ENCODE measurements around the gene IWS1. TPM values are rescaled to one million over a fixed set of nuclear protein-coding genes. Genes with fewer than 3 reads are reported as not detected.

The IWS1 gene
- total RNA-seq, 2 experiments from 2014 or later, result 57.0 to 57.1 TPM

DNA sequence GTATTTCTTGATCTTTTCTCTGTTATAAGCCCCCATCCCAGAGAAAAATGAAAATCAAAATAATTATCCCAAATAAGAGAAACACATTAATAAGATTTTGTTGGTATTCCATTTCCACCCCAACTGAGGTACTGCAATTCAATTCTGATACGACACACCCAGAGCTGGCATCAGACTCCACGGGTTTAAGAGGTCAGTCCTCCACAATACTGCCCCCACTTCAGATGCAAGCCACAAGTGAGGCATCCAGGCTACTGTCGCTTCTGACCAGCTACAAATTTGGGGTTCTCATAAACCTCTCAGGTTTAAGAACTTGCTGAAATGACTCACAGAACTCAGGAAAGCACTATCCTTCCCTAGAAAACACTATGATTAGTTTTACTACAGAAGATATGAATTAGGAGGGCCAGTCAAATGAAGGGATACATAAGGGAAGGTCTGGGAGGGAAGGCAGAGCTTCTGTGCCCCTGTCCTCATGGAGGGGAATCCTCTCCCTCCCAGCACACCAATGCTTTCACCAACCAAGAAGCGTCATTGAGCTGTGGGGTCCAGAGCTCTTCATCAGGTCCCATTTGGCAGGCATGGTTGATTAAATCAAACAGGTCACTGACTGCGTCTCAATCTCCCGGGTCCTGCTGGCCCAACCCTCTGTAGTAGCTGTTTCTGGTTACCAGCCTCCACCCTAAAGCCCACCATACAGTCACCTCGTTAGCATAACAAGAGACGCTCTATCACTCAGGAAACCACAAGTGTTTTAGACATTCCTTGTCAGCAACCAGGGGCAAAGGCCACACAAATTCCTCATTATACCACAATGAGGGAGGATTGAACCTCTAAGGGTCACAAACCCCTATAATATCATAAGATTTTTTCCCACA lies 46.2 kb downstream of the IWS1 start:
- Mint-ChIP-seq H3K27ac (no peak overlapping the region), H3K9me3 (peaks cover 8% of the 10 kb centered on the region), H3K36me3 (peaks cover 21% of the 10 kb centered on the region), H3K27me3 (no peaks in the 10 kb centered on the region), H3K4me1 (ENCODE audit: low read depth) (peaks cover 4% of the 10 kb centered on the region), H3K4me3 (no peak overlapping the region)
- no peak for DNase-seq
- ChIA-PET CTCF (interaction anchor here (0.7 to 3.7 kb wide), 38 partner anchors 8 to 412 kb away, joined by 3 to 37 read pairs (median 4); partner anchors contain the start of gene ERCC3), POLR2A (interaction anchor here (1.6 kb wide), 1 partner anchor 10 kb away, joined by 5 read pairs; no protein-coding TSS in a partner anchor)
- intact Hi-C loops (cut with micrococcal nuclease), result loop anchor here (1.0 to 2.0 kb wide), 3 partner anchors 125 to 283 kb away; no protein-coding TSS in a partner anchor

GRCh38 chr2:127479219-127479825 lies 47.0 kb downstream of the IWS1 start:
- ChIA-PET POLR2A (interaction anchor here (1.6 kb wide), 1 partner anchor 9 kb away, joined by 5 read pairs; no protein-coding TSS in a partner anchor), CTCF (interaction anchor here (0.6 to 3.7 kb wide), 46 partner anchors 9 to 444 kb away, joined by 3 to 37 read pairs (median 4); partner anchors contain the start of gene ERCC3)
- no peak for DNase-seq
- Mint-ChIP-seq H3K4me3 (no peak overlapping the region), H3K27me3 (no peaks in the 10 kb centered on the region), H3K36me3 (peaks cover 18% of the 10 kb centered on the region), H3K4me1 (ENCODE audit: low read depth) (no peaks in the 10 kb centered on the region), H3K27ac (no peak overlapping the region), H3K9me3 (peaks cover 8% of the 10 kb centered on the region)
- intact Hi-C loops (cut with micrococcal nuclease), result loop anchor here (1.0 to 2.0 kb wide), 3 partner anchors 125 to 282 kb away; no protein-coding TSS in a partner anchor

- POLR2A ChIA-PET, result no interaction called here
- no peak for DNase-seq
- intact Hi-C loops (cut with micrococcal nuclease), result no loop called here
These were observed 50.5 kb downstream of the IWS1 start for GRCh38 chr2:127475788-127476187.

GRCh38 chr2:127472268-127472667 lies 54.0 kb downstream of the IWS1 start:
- ChIA-PET CTCF (interaction anchor here (1.0 kb wide), 1 partner anchor 8 kb away, joined by 3 read pairs; no protein-coding TSS in a partner anchor), POLR2A (no interaction called here)
- no peaks in the 10 kb centered on the region for H3K4me1 Mint-ChIP-seq (ENCODE audit: low read depth)
- DNase-seq, result no peak
- no peak overlapping the region for H3K4me3 Mint-ChIP-seq
- H3K9me3 Mint-ChIP-seq, result peaks cover 8% of the 10 kb centered on the region
- H3K36me3 Mint-ChIP-seq, result peaks cover 17% of the 10 kb centered on the region
- intact Hi-C loops (cut with micrococcal nuclease), result no loop called here
- H3K27ac Mint-ChIP-seq, result no peak overlapping the region
- no peaks in the 10 kb centered on the region for H3K27me3 Mint-ChIP-seq

More at GRCh38 chr2:127475788-127476187, 50.5 kb downstream of the IWS1 start:
- no peak overlapping the region for H3K4me3 Mint-ChIP-seq
- CTCF ChIA-PET, result interaction anchor here (1.0 to 1.3 kb wide), 2 partner anchors 40 to 110 kb away, joined by 4 read pairs; no protein-coding TSS in a partner anchor
- H3K27me3 Mint-ChIP-seq, result no peaks in the 10 kb centered on the region
- H3K9me3 Mint-ChIP-seq, result peaks cover 8% of the 10 kb centered on the region
- H3K36me3 Mint-ChIP-seq, result peaks cover 8% of the 10 kb centered on the region
- no peak overlapping the region for H3K27ac Mint-ChIP-seq
- H3K4me1 Mint-ChIP-seq (ENCODE audit: low read depth), result no peaks in the 10 kb centered on the region

- ChIA-PET POLR2A (interaction anchor here (1.1 kb wide), 2 partner anchors 8 to 25 kb away, joined by 3 to 5 read pairs; no protein-coding TSS in a partner anchor), CTCF (interaction anchor here (1.0 kb wide), 1 partner anchor 9 kb away, joined by 3 read pairs; no protein-coding TSS in a partner anchor)
- DNase-seq, result no peak
- Mint-ChIP-seq H3K4me1 (ENCODE audit: low read depth) (no peaks in the 10 kb centered on the region), H3K9me3 (peaks cover 8% of the 10 kb centered on the region), H3K36me3 (peaks cover 17% of the 10 kb centered on the region), H3K27ac (no peak overlapping the region), H3K4me3 (no peak overlapping the region), H3K27me3 (no peaks in the 10 kb centered on the region)
- intact Hi-C loops (cut with micrococcal nuclease), result no loop called here
These were observed 54.9 kb downstream of the IWS1 start for GRCh38 chr2:127471286-127471988.

- POLR2A ChIA-PET, result interaction anchor here (1.1 kb wide), 1 partner anchor 9 kb away, joined by 5 read pairs; no protein-coding TSS in a partner anchor
- H3K36me3 Mint-ChIP-seq, result peaks cover 12% of the 10 kb centered on the region
- intact Hi-C loops (cut with micrococcal nuclease), result no loop called here
- no peak for DNase-seq
- H3K4me1 Mint-ChIP-seq (ENCODE audit: low read depth), result peaks cover 14% of the 10 kb centered on the region
- CTCF ChIA-PET, result interaction anchor here (1.0 to 1.2 kb wide), 2 partner anchors 9 to 146 kb away, joined by 3 to 4 read pairs; no protein-coding TSS in a partner anchor
- no peaks in the 10 kb centered on the region for H3K9me3 Mint-ChIP-seq
- H3K27me3 Mint-ChIP-seq, result no peaks in the 10 kb centered on the region
- H3K4me3 Mint-ChIP-seq, result no peak overlapping the region
- no peak overlapping the region for H3K27ac Mint-ChIP-seq
These were observed 56.3 kb downstream of the IWS1 start for GRCh38 chr2:127469974-127470373.

DNA sequence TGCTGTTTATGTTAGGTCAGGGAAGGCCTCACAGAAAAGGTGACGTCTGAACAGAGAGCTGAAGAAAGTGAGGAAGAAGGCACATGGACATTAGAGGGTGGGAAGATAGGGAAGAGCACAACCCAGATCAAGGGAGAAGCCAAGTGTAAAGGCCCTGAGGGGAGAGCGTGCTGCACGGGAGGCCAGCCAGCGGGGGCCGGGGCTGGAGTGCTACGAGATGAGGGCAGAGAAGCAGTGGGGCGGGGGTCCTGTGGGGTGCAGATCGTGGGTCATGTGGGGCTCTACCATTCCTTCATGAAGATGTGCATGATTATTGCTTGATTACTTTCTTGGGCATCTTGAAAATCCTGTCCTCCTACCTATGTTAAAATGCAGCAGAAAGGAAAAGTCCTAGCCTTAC lies 57.2 kb downstream of the IWS1 start:
- ChIA-PET POLR2A (no interaction called here), CTCF (interaction anchor here (1.0 to 3.5 kb wide), 2 partner anchors 10 to 145 kb away, joined by 3 to 15 read pairs; no protein-coding TSS in a partner anchor)
- peaks cover 23% of the 10 kb centered on the region for H3K4me1 Mint-ChIP-seq (ENCODE audit: low read depth)
- no peaks in the 10 kb centered on the region for H3K9me3 Mint-ChIP-seq
- DNase-seq, result no peak
- no peaks in the 10 kb centered on the region for H3K27me3 Mint-ChIP-seq
- H3K4me3 Mint-ChIP-seq, result no peak overlapping the region
- peaks cover 12% of the 10 kb centered on the region for H3K36me3 Mint-ChIP-seq
- H3K27ac Mint-ChIP-seq, result no peak overlapping the region
- intact Hi-C loops (cut with micrococcal nuclease), result no loop called here

- Mint-ChIP-seq H3K4me1 (ENCODE audit: low read depth) (peaks cover 37% of the 10 kb centered on the region), H3K4me3 (no peak overlapping the region), H3K36me3 (peaks cover 13% of the 10 kb centered on the region), H3K27ac (no peak overlapping the region), H3K9me3 (no peaks in the 10 kb centered on the region), H3K27me3 (no peaks in the 10 kb centered on the region)
- ChIA-PET POLR2A (interaction anchor here (0.7 to 1.3 kb wide), 2 partner anchors 63 to 79 kb away, joined by 3 to 5 read pairs; no protein-coding TSS in a partner anchor), CTCF (interaction anchor here (0.6 to 1.4 kb wide), 3 partner anchors 9 to 72 kb away, joined by 3 to 9 read pairs (median 4); no protein-coding TSS in a partner anchor)
- DNase-seq, result peak; percentile 36
- intact Hi-C loops (cut with micrococcal nuclease), result no loop called here
These were observed 61.0 kb downstream of the IWS1 start for GRCh38 chr2:127465258-127465657.

- no peaks in the 10 kb centered on the region for H3K9me3 Mint-ChIP-seq
- no peak overlapping the region for H3K4me3 Mint-ChIP-seq
- peaks cover 37% of the 10 kb centered on the region for H3K4me1 Mint-ChIP-seq (ENCODE audit: low read depth)
- DNase-seq, result peak; percentile 28
- no peaks in the 10 kb centered on the region for H3K27me3 Mint-ChIP-seq
- POLR2A ChIA-PET, result interaction anchor here (0.6 to 1.3 kb wide), 2 partner anchors 63 to 80 kb away, joined by 3 to 5 read pairs; no protein-coding TSS in a partner anchor
- intact Hi-C loops (cut with micrococcal nuclease), result loop anchor here (1.0 kb wide), 1 partner anchor 8 kb away; no protein-coding TSS in a partner anchor
- peak overlapping the region; percentile 16 for H3K27ac Mint-ChIP-seq
- CTCF ChIA-PET, result interaction anchor here (1.3 to 1.4 kb wide), 2 partner anchors 9 to 15 kb away, joined by 4 to 9 read pairs; no protein-coding TSS in a partner anchor
- H3K36me3 Mint-ChIP-seq, result peaks cover 15% of the 10 kb centered on the region
These were observed 61.6 kb downstream of the IWS1 start for GRCh38 chr2:127464470-127465257.

DNA sequence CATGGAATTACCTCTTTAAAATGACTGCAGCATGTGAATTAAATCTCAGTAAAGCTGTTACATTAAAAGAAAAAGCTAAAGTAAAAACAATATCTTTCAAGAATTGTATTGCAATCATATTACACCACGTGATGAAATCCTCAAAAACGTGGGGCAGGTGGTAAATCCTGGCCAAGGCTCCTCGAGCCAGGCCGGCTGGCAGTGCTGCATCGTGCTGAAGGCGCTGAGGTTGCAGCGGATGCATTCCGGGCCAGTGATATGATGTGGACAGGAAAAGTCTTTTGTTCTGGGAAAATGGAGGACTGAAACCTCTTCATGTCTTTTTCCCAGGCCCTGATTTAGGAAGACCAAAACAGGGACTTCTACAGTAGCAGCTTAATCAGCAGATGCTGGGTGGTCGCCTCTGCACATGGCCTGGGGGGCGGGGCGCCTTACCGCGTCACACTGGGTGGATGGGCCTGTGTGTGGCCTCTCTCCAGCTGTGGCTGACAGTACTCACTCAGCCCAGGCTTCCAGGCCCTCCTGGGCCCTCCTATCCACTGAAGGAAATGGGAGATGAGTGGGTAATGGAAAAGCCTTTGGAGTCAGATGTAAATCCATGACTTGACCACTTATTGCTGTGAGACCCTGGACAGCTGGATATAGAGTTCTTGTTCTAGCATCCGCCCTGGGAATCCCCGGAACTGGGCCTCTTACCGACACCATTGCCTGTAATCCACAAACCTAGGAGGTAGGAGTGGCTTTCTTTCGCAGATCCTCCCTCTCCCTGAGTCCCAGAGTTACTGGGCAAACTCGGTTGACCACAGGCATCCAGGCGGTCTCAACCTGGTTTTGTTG lies 62.9 kb downstream of the IWS1 start:
- intact Hi-C loops (cut with micrococcal nuclease), result no loop called here
- Mint-ChIP-seq H3K9me3 (no peaks in the 10 kb centered on the region), H3K4me1 (ENCODE audit: low read depth) (peaks cover 37% of the 10 kb centered on the region), H3K36me3 (peaks cover 13% of the 10 kb centered on the region), H3K4me3 (no peak overlapping the region), H3K27me3 (no peaks in the 10 kb centered on the region), H3K27ac (no peak overlapping the region)
- ChIA-PET POLR2A (no interaction called here), CTCF (interaction anchor here (1.2 kb wide), 1 partner anchor 16 kb away, joined by 3 read pairs; no protein-coding TSS in a partner anchor)
- DNase-seq, result no peak
